Peyer's patch (tissue), 4 donors: Measurements from ENCODE around the gene KIAA0930. TPM values are rescaled to one million over a fixed set of nuclear protein-coding genes. Genes with fewer than 3 reads are reported as not detected.

Experiments
- DNase-seq, 3 donors: peaks; one replicate each; pipeline ENCODE4 v3.0.0-alpha.2; 2017 to 2019
- H3K27ac ChIP-seq, 4 donors: fragments of 200-600 bp; sonication (generic); one replicate each; pipeline ENCODE4 v1.5.1; 2016 to 2019
- H3K27me3 ChIP-seq, 2 donors: fragments of 200-600 bp; sonication (generic); one replicate each; pipeline ENCODE4 v1.5.1; 2019
- H3K36me3 ChIP-seq, 3 donors: fragments of 200-600 bp; sonication (generic); one replicate each; pipeline ENCODE4 v1.5.1; 2016 to 2019
- H3K4me1 ChIP-seq, 4 donors: fragments of 200-600 bp; sonication (generic); one replicate each; pipeline ENCODE4 v1.5.1; 2016 to 2019
- H3K4me3 ChIP-seq, 4 donors: fragments of 200-600 bp; sonication (generic); 1 replicate in 3 of 4; 2 replicates in 1 of 4; pipeline ENCODE4 v1.5.1; 2016 to 2019; ENCODE audit warnings: mild to moderate bottlenecking in 1 of 4
- H3K9me3 ChIP-seq, 4 donors: fragments of 200-600 bp; sonication (generic); one replicate each; pipeline ENCODE4 v1.5.1; 2016 to 2019; ENCODE audit warnings: mild to moderate bottlenecking in 1 of 4
- POLR2A ChIP-seq, 2 donors: fragments of 450-650 bp; IDR thresholded peaks; one replicate each; pipeline ENCODE4 v1.5.1; 2017; ENCODE audit warnings: antibody characterized with exemption in 2 of 2, mild to moderate bottlenecking in 2 of 2, moderate library complexity in 2 of 2
- total RNA-seq, 4 donors: library from RNA; depleted of rRNA; stranded (reverse); fragments of >200 nt; gene quantifications; one replicate each; pipeline ENCODE4 v1.1.0, GENCODE V29; 2016
- TF ChIP-seq, protein P1 (sequence below), 6 experiments: fragments of 450-650 bp in 4 of 6; fragments of 200-600 bp in 2 of 6; sonication (generic) in 1 of 6; IDR thresholded peaks; one replicate each; pipeline ENCODE4 v1.5.1; 2017 to 2019; ENCODE audit warnings: antibody characterized with exemption in 6 of 6, mild to moderate bottlenecking in 3 of 6, moderate library complexity in 1 of 6

The KIAA0930 gene
- total RNA-seq, 4 donors from 2014 or later = 21.2 to 41.3 (median 27.8) TPM

DNA sequence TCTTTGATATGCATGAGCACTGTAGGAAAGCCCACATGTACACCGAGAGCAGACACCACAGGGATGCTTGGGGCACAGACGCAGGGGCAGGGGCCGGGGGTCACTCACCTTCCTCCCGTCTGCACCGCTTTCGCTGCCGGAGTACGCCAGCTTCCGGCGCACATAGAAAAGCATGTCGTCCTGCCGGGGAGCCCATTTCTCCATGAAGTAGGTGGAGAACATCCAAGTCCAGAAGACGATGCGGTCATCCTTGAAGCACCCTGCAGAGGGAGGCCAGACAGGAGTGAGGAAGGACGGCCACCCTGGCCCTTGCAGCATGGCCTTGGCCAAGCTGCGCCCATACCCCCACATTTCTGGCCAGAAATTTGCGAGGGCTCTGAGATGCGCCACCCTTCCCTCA is 28.8 kb downstream of the KIAA0930 start:
- no peak for TF ChIP-seq POLR2A (IDR thresholded peaks at IDR 0.05)
- TF ChIP-seq, protein P1, sequence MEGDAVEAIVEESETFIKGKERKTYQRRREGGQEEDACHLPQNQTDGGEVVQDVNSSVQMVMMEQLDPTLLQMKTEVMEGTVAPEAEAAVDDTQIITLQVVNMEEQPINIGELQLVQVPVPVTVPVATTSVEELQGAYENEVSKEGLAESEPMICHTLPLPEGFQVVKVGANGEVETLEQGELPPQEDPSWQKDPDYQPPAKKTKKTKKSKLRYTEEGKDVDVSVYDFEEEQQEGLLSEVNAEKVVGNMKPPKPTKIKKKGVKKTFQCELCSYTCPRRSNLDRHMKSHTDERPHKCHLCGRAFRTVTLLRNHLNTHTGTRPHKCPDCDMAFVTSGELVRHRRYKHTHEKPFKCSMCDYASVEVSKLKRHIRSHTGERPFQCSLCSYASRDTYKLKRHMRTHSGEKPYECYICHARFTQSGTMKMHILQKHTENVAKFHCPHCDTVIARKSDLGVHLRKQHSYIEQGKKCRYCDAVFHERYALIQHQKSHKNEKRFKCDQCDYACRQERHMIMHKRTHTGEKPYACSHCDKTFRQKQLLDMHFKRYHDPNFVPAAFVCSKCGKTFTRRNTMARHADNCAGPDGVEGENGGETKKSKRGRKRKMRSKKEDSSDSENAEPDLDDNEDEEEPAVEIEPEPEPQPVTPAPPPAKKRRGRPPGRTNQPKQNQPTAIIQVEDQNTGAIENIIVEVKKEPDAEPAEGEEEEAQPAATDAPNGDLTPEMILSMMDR (IDR thresholded peaks at IDR 0.05) = no peak
- Histone ChIP-seq H3K4me3 (peak overlapping the region in 2 of 4 donors; percentile 1 to 12), H3K4me1 (peaks cover 0 to 20% (median 2%) of the 10 kb centered on the region in 4 donors)

DNA sequence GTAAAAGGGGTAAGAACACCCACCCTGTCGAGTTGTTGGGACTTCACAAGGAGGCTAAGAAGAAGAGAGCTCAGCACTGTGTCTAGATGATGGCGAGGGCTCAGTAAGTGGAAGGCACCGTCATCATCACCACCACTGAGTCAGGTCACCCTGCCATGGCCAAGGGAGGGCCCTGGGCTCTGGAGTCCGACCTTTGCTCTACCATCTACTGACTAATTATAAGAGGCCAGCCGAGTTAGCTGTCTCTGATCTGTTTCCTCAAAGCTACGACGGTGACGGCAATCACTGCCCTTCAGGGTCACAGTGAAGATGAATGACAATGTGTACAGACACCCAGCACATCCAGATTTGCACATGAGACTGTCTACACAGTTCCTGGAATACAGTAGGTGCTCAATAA is 29.3 kb downstream of the KIAA0930 start:
- DNase-seq = peak in 2 of 3 donors; percentile 48 to 57
- Histone ChIP-seq H3K4me1 (peaks cover 0 to 17% (median 2%) of the 10 kb centered on the region in 4 donors), H3K9me3 (no peaks in the 10 kb centered on the region), H3K27ac (peak overlapping the region in 3 of 4 donors; percentile 22 to 65 (median 53)), H3K36me3 (peaks cover 0 to 15% (median 0%) of the 10 kb centered on the region in 3 donors), H3K27me3 (no peaks in the 10 kb centered on the region), H3K4me3 (peak overlapping the region in 1 of 4 donors; percentile 12)
- TF ChIP-seq, protein P1 (IDR thresholded peaks at IDR 0.05) = no peak
- TF ChIP-seq POLR2A (IDR thresholded peaks at IDR 0.05) = no peak

More for the DNA sequence above, 28.8 kb downstream of the KIAA0930 start:
- peak in 1 of 3 donors; percentile 29 for DNase-seq
- Histone ChIP-seq H3K27ac (peak overlapping the region; percentile 22 to 65 (median 56)), H3K36me3 (peaks cover 0 to 15% (median 0%) of the 10 kb centered on the region in 3 donors), H3K27me3 (no peaks in the 10 kb centered on the region), H3K9me3 (no peaks in the 10 kb centered on the region)

DNA sequence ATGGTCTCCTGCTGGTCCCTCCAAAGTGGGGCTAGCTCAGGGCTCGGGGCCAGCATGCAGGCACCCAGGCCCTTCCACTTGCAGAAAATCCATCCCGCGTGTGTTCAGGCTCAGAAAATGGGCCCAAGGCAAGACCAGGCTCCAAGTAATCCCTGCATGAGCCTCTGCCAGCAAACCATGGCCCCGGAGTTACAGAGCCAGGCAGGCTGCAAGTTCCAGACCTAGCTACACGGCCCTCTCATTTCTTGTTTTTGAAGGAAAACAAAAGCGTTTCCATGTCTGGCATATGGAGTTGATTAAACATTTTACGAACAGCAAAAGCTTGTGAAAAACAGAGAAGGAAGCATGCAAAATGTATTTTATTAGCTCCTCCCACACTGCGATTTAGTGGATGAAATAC is 29.7 kb downstream of the KIAA0930 start:
- no peaks in the 10 kb centered on the region for H3K9me3 ChIP-seq
- peak in 1 of 3 donors; percentile 20 for DNase-seq
- no peak overlapping the region for H3K4me3 ChIP-seq
- no peak overlapping the region for H3K27ac ChIP-seq
- no peaks in the 10 kb centered on the region for H3K27me3 ChIP-seq
- H3K4me1 ChIP-seq = peaks cover 0 to 14% (median 2%) of the 10 kb centered on the region in 4 donors
- TF ChIP-seq, protein P1 (IDR thresholded peaks at IDR 0.05) = no peak
- no peak for TF ChIP-seq POLR2A (IDR thresholded peaks at IDR 0.05)
- peaks cover 0 to 15% (median 0%) of the 10 kb centered on the region in 3 donors for H3K36me3 ChIP-seq

DNA sequence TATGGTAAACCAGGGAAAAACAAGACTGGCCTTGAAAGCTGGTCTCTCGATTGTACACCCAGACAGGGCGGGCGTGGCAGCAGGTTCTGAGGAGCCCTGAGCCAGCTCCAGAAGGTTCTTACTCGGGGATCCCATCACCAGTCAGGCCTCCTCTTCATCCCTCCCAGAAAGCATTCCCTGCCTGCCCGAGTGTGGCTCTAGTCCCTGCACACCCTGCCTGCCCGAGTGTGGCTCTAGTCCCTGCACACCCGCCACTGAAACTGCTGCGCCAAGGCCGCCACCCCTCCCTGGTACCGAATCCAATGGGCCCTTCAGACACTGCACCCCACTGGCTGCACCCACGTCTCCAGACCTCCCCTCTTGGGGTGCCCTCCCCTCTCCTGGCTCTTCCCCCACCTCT is 30.1 kb downstream of the KIAA0930 start:
- H3K4me3 ChIP-seq = no peak overlapping the region
- no peak for TF ChIP-seq POLR2A (IDR thresholded peaks at IDR 0.05)
- TF ChIP-seq, protein P1 (IDR thresholded peaks at IDR 0.05) = no peak
- H3K27me3 ChIP-seq = no peaks in the 10 kb centered on the region
- H3K36me3 ChIP-seq = peaks cover 0 to 18% (median 0%) of the 10 kb centered on the region in 3 donors
- peak in 1 of 3 donors; percentile 35 for DNase-seq
- peaks cover 0 to 14% (median 2%) of the 10 kb centered on the region in 4 donors for H3K4me1 ChIP-seq
- no peaks in the 10 kb centered on the region for H3K9me3 ChIP-seq
- H3K27ac ChIP-seq = no peak overlapping the region

DNA sequence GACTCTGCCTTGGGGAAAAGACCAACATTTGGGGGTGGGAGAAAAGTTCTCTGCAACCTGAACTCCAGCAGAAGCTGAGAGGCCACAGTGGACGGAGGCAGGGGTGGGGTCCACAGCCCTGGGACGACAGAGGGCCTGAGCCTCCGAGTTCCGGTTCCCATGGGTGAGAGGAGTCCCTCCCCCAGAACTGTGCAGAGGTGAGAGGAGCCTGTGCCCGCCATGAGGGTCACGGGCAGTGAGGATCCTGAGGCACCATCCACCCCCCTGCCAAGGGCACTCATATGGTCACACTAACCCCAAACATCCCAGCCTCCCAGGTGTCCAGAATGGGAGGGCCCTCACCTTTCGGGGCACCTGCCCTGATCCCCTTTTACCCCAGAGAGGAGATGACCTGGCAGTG is 30.5 kb downstream of the KIAA0930 start:
- peaks cover 0 to 22% (median 0%) of the 10 kb centered on the region in 3 donors for H3K36me3 ChIP-seq
- no peaks in the 10 kb centered on the region for H3K27me3 ChIP-seq
- peaks cover 0 to 14% (median 2%) of the 10 kb centered on the region in 4 donors for H3K4me1 ChIP-seq
- H3K4me3 ChIP-seq = no peak overlapping the region
- TF ChIP-seq POLR2A (IDR thresholded peaks at IDR 0.05) = no peak
- TF ChIP-seq, protein P1 (IDR thresholded peaks at IDR 0.05) = no peak
- H3K9me3 ChIP-seq = no peaks in the 10 kb centered on the region
- H3K27ac ChIP-seq = no peak overlapping the region
- DNase-seq = peak in 1 of 3 donors; percentile 19
